ENCODE data around the gene NFIA. TPM values are rescaled to one million over a fixed set of nuclear protein-coding genes. Genes with fewer than 3 reads are reported as not detected.

NFIA gene
- total RNA-seq, result 47.5 TPM

DNA sequence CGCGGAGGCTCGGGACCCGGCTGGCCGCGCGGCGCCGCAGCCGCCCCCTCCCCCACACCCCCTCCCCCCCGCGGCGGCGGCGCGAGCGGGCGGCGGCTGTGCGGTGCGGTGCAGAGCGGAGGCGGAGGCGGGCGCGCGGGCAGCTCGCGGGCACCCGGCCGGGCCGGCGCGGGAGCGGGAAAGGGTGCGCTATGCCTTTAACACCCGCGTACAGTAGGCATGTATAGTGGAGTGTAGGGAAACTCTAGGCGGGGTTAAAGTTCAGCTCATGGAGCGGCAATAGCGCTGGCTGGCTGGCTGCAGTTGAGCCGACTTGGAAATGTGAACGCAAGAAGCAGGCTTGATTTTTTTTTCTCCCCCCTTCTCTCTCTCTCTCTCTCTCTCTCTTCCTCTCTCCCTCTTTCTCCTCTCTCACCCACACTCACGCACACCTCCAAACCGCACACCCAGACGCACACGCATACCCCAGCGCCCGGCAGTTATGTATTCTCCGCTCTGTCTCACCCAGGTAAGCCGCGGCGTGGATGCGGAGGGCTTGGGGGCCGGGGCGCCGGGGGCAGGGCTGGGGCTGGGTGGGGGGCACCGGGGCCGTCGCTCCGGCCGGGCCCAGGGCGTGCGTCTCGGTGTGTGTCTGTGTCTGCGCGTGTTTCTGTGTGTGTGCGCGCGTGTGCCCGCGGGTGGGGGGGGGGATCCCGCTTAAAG lies at the start of gene NFIA:
Gene NFIA (plus strand): TSS at position 251 of the 702 bp plus-strand sequence.
- ATAC-seq, result peak; percentile 56

- ATAC-seq, result no peak
Observed at GRCh38 chr1:61035880-61036279, 46.5 kb upstream of the NFIA start.

- no peak for ATAC-seq
Observed at GRCh38 chr1:61042466-61043009, 39.8 kb upstream of the NFIA start.

GRCh38 chr1:61043010-61043820 lies 39.1 kb upstream of the NFIA start:
- ATAC-seq, result peak; percentile 91

- no peak for ATAC-seq
Observed at GRCh38 chr1:61046434-61046833, 35.9 kb upstream of the NFIA start.

GRCh38 chr1:61047061-61047460 lies 35.3 kb upstream of the NFIA start:
- peak; percentile 53 for ATAC-seq

GRCh38 chr1:61049850-61050540 lies 32.4 kb upstream of the NFIA start:
- peak; percentile 93 for ATAC-seq

- ATAC-seq, result peak; percentile 65
Observed at GRCh38 chr1:61050541-61051442, 31.6 kb upstream of the NFIA start.

GRCh38 chr1:61051443-61051718 lies 31.0 kb upstream of the NFIA start:
- no peak for ATAC-seq

DNA sequence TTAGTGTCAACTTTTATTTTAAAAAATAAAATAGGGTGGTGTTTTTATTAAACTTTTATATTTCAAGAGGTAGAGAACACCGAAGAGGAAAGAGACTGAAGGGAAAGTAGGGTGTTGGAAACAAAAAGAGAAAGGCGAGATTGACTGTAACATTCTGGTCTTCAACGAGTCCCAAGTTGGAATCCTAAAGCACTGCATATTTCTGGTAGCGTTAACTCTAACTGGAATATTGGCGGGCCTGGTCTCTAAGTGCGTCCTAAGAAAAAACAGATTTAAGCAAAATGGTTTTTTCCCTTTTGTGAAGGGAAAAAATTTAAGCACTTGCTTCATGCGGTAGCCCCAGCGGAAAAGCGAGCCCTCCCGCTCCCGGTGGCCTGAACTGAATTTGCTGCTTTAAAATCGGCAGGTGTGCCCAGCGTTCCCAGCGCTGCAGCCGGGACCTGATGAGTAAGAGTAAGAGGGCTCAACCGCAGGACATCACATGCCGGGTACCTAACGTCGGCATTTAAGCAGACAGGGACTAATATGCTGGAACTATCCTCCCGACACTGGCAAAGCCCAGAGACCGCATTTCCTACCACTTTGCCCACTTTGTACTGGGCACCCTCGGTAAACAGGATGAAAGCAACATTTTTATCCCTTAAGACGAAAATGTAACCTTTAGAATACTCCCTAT lies 30.5 kb upstream of the NFIA start:
- no peak for ATAC-seq

GRCh38 chr1:61052395-61053225 lies 29.8 kb upstream of the NFIA start:
- no peak for ATAC-seq

- ATAC-seq, result no peak
Observed at GRCh38 chr1:61053226-61053711, 29.1 kb upstream of the NFIA start.

DNA sequence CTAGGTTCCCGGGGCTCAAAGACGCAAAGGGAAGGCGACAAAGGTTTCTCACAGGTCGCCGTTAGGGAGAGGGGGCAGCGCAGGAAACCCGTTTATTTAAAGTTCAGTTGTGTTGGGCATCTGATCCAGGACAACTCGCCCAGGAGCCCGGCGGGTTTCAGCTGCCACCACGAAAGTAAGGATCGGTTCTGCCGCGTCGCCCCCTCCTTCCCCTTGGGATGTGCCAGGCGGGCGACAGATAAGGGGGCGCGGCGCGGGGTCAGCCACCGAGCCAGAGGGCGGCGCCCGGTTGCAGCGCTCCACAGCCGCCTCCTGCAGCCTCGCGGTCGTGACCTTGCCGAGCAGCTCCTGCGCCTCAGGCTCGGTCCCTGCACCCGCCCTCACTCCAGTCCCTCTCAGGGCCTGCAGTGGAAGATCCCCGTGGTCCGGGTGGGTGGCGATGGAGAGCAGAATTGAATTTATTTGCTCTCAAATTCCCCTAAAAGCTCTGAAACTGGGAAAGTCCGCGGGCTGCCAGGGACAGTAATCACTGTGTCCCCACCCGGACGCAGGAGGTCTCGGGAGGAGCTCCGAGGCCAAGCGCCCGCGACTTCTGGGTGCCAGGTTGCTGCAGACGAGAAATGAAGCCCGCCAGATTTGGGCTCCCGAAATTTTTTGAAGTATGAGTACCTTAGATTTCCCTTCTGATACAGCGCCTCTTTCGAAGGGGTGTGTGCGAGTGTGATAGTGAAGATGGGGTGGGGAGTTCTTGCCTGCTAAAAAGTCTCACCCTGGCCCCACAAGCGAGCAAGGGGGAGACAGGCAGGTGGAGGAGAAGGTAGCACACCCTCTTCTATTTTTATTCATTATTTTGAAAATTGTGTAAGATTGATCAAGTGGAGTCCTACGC lies 28.4 kb upstream of the NFIA start:
- ATAC-seq, result no peak

GRCh38 chr1:61054601-61054993 lies 27.8 kb upstream of the NFIA start:
- ATAC-seq, result no peak

DNA sequence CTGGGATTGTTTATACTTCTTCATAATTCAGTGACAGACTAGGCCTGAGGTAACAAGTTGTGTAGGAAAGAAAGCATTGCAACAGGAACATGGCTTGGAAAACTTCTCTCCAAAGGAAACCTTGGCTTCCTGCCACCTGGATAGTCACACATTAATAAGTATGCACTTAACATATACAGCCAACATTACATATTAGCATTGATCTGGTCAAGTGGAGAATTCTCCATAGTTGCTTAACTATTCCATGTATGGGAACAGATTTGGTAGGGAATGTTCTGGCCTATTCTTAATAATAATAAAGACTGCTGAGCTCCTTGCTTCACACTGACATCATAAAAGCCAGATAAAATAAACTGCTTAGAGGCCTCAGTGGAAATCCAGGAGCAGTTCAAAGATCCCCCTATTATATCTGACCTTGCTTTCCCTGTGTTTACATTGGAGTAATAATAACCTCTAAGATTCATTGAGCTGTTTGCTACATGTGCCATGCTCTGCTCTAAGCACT lies 27.2 kb upstream of the NFIA start:
- no peak for ATAC-seq

DNA sequence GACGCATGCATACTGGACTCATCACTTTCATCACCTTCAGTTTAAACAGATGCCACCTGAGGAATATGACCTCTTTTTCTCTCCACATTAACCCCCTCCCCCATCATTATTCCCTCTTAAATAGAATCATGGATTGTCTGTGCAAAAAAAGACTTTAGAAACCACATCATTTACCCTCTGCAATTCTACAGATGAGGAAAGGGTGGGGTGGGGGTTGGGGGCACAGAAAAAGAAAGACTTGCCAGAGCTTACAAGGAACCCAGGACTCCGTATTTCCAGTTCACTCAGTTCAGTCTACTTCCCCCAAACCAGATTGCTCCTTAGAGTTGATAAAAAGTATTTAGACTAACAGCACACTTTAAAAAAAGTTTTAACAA lies 26.2 kb upstream of the NFIA start:
- ATAC-seq, result no peak

- peak; percentile 83 for ATAC-seq
Observed at GRCh38 chr1:61056573-61057439, 25.6 kb upstream of the NFIA start.
